Naive B cell (primary cell): Measurements from ENCODE around the gene NAT10. TPM values are rescaled to one million over a fixed set of nuclear protein-coding genes. Genes with fewer than 3 reads are reported as not detected.

Experiments
- ATAC-seq, 2 donors: fragments of 150-1000 bp; cut with Tn5 transposase; 2 replicates each; pipeline ENCODE4 v1.10.0; 2021; ENCODE audit warnings: low read depth in 2 of 2, mild to moderate bottlenecking in 2 of 2, moderate library complexity in 2 of 2
- DNase-seq: peaks from one replicate; pipeline ENCODE4 v3.0.0; 2022
- H3K27ac Mint-ChIP-seq, 6 donors: one replicate each; pipeline ENCODE4 v1.8.0; 2020 to 2022; ENCODE audit warnings: mild to moderate bottlenecking in 6 of 6, mixed read lengths in 6 of 6, moderate library complexity in 5 of 6, inconsistent platforms in 2 of 6
- H3K27me3 Mint-ChIP-seq, 3 donors: one replicate each; pipeline ENCODE4 v1.8.0; 2021 to 2022; ENCODE audit warnings: mixed read lengths in 3 of 3, mild to moderate bottlenecking in 1 of 3
- H3K36me3 Mint-ChIP-seq, 2 donors: one replicate each; pipeline ENCODE4 v1.8.0; 2020 to 2022; ENCODE audit warnings: mixed read lengths in 2 of 2, inconsistent platforms in 1 of 2, mild to moderate bottlenecking in 1 of 2
- H3K4me1 Mint-ChIP-seq, 3 donors: one replicate each; pipeline ENCODE4 v1.8.0; 2020 to 2022; ENCODE audit warnings: mixed read lengths in 3 of 3, inconsistent platforms in 1 of 3, mild to moderate bottlenecking in 1 of 3, moderate library complexity in 1 of 3
- H3K4me3 Mint-ChIP-seq, 8 donors: one replicate each; pipeline ENCODE4 v1.8.0; 2020 to 2022; ENCODE audit warnings: mild to moderate bottlenecking in 8 of 8, mixed read lengths in 8 of 8, moderate library complexity in 8 of 8, inconsistent platforms in 2 of 8
- H3K9me3 Mint-ChIP-seq, 7 donors: one replicate each; pipeline ENCODE4 v1.8.0; 2020 to 2022; ENCODE audit warnings: mixed read lengths in 7 of 7, mild to moderate bottlenecking in 5 of 7, inconsistent platforms in 2 of 7, moderate library complexity in 1 of 7
- polyA plus RNA-seq, 6 donors: library from polyadenylated mRNA; unstranded; fragments of 300-500 nt; fragmentation: Illumina TruSeq; gene quantifications; one replicate each; pipeline ENCODE4 v1.2.3, GENCODE V29; 2021; ENCODE audit warnings: low read depth in 6 of 6

The NAT10 gene
- polyA plus RNA-seq, 6 donors from 2014 or later: 12.1 to 43.8 (median 33.8) TPM

DNA sequence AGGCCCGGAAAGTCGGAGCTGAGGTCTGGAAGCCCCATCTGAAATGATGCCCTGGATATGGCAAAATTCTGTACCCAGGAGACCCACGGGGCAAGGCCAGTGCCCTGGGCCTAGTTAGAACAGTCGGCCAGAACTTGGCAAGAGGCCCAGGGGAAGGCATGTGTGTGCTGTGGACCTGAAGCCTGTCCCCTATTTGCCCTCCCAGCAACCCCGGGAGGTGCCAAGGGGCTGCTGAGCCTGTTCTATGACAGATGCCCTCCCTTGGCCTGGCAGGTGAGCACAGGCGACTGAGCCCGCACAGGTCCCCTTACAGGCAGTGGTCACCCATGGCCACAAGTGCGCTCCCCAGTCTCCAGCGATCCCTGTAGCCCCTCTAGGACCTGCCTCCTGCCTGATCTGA is 51.7 kb downstream of the NAT10 start:
- DNase-seq (no peak), ATAC-seq (no peak)
- Mint-ChIP-seq H3K4me3 (no peak overlapping the region), H3K9me3 (no peaks in the 10 kb centered on the region), H3K27me3 (no peaks in the 10 kb centered on the region), H3K36me3 (no peaks in the 10 kb centered on the region), H3K27ac (no peak overlapping the region), H3K4me1 (peaks cover 26 to 30% (median 26%) of the 10 kb centered on the region in 3 donors)

DNA sequence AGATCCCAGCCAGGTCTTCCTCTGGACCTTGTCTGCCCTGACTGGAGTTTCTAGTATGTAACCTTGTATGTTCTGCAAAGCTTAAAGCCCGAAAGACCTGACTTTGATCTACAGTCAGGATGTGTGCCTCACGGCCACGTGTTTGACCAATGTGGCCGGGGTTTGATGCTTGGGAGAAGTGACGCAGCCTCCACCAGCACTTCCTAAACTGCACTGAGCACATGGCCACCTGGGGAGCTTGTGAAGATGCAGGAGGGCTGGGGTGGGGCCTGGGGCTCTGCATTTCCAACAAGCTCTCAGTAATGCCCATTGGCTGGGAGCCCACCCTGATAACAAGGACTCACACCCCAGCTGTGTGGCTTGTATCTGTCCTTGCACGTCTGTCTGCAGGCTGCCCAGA is 53.2 kb downstream of the NAT10 start:
- peaks cover 14 to 16% (median 15%) of the 10 kb centered on the region in 3 donors for H3K4me1 Mint-ChIP-seq
- no peak overlapping the region for H3K4me3 Mint-ChIP-seq

DNA sequence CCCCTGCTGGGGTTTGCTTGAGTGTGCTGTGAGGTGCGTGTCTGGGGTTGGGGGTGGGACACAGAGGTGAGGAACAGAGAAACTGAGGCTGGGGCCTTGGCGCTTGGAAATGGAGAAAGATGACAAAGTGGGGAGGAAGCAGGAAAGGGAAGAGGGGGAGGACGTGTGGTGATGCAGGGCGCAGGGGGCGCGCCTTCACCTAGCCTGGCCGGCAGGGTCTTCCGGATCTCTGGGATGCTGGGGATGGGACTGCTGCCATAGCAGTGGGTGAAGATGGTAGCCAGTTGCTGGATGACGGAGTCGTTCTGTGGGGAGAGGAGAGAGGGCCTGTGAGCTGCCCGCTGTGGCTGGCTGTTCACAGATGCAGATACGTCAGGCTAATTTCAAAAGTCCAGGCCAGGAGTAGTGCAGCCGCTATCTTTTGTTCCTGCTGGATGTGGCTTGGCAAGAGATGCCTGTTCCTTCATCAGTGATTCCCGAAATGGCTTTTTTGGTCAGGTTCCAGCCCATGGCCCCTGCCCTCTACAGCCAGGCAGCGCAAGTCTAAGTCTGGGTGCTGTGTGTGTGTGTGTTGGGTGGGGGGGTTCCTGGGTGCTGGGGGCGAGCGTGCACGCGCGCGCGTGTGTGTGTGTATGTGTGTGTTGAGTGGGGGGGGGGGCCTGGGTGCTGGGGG is 54.8 kb downstream of the NAT10 start:
- H3K36me3 Mint-ChIP-seq: no peaks in the 10 kb centered on the region
- no peak for DNase-seq
- H3K27me3 Mint-ChIP-seq: no peaks in the 10 kb centered on the region
- no peaks in the 10 kb centered on the region for H3K9me3 Mint-ChIP-seq
- peaks cover 0 to 8% (median 2%) of the 10 kb centered on the region in 3 donors for H3K4me1 Mint-ChIP-seq
- peak overlapping the region in 3 of 6 donors; percentile 7 to 57 (median 26) for H3K27ac Mint-ChIP-seq
- ATAC-seq: no peak
- peak overlapping the region in 1 of 8 donors; percentile 35 for H3K4me3 Mint-ChIP-seq

More for the DNA sequence above, 53.2 kb downstream of the NAT10 start:
- ATAC-seq: no peak
- no peak for DNase-seq
- peak overlapping the region in 2 of 6 donors; percentile 24 to 28 for H3K27ac Mint-ChIP-seq
- no peaks in the 10 kb centered on the region for H3K27me3 Mint-ChIP-seq
- no peaks in the 10 kb centered on the region for H3K9me3 Mint-ChIP-seq
- H3K36me3 Mint-ChIP-seq: no peaks in the 10 kb centered on the region

DNA sequence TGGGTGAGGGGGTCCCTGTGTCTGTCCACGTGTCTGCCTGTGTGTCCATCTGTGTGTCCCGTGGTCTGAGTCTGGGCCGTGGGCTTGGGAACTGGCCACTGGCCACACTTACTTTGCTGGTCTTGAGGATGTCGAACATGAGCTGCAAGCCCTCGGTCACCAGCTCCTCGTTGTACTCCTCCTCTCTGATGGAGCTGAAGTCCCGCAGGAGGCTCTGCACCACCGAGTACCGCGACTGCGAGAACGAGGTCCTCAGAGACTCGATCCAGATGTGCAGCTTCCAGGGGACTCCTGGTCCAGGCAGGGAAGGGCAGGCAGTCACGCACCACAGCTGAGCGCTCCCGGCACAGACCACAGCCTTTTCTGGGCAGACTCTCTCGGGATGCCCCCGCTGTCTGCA is 55.4 kb downstream of the NAT10 start:
- Mint-ChIP-seq H3K9me3 (no peaks in the 10 kb centered on the region), H3K4me3 (no peak overlapping the region), H3K4me1 (peaks cover 0 to 8% (median 2%) of the 10 kb centered on the region in 3 donors), H3K27ac (no peak overlapping the region), H3K36me3 (no peaks in the 10 kb centered on the region), H3K27me3 (no peaks in the 10 kb centered on the region)
- no peak for ATAC-seq
- DNase-seq: no peak

DNA sequence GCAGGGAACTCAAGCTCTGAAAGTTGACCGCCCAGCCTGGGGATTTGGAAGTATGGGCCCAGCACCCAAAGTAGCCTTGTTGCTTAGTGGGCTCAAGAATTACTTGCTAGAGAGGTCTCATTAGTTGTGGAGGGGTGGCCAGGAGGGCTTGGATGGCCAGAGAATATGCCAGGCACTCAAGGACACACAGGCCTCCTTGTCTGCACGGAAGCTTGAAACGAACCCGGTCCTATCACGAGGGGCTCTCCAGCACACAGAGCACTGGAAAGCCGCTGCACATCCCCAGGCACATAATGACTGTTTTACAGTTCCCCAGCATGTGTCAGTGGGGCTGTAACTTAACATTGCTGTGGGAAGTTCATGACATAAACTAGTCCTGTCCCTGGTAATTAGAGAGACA is 55.9 kb downstream of the NAT10 start:
- no peak for ATAC-seq
- Mint-ChIP-seq H3K4me1 (peaks cover 0 to 8% (median 2%) of the 10 kb centered on the region in 3 donors), H3K9me3 (no peaks in the 10 kb centered on the region), H3K27me3 (no peaks in the 10 kb centered on the region), H3K4me3 (no peak overlapping the region), H3K27ac (no peak overlapping the region), H3K36me3 (no peaks in the 10 kb centered on the region)
- DNase-seq: no peak

DNA sequence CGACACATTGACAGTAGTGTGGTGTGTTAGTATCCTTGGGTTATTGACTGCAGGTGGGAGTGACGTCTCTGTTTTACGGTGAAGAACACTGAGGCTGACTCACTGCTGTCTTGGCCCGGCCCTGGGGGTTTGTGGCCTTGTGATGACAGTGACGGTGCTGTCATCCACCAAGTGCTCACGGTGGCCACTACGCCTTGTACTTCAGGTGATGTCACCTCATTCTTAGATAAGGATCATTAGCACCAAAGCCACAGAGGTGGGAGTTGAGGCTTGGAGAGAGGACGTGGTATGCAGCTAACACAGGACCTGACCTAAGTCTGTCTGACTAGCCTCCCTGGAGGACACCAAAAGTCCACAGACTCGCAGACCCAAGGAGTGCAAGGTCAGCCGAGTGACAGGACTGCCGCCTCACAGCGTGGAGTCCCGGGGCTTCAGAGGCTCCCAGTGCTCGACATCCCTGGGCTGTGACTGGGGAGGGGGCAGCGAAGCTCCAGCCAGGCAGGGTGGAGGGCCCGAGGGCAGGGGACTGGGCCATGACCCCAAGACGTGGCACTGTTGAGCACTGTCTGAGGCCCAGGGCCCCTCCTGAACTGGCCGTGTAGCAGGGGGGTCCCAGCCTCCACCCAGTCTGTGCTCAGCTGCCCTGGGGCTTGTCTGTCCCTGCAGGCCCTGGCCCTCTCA is 56.5 kb downstream of the NAT10 start:
- Mint-ChIP-seq H3K4me1 (peaks cover 0 to 8% (median 2%) of the 10 kb centered on the region in 3 donors), H3K9me3 (no peaks in the 10 kb centered on the region), H3K36me3 (no peaks in the 10 kb centered on the region), H3K4me3 (no peak overlapping the region), H3K27ac (no peak overlapping the region), H3K27me3 (no peaks in the 10 kb centered on the region)
- no peak for ATAC-seq
- DNase-seq: no peak

DNA sequence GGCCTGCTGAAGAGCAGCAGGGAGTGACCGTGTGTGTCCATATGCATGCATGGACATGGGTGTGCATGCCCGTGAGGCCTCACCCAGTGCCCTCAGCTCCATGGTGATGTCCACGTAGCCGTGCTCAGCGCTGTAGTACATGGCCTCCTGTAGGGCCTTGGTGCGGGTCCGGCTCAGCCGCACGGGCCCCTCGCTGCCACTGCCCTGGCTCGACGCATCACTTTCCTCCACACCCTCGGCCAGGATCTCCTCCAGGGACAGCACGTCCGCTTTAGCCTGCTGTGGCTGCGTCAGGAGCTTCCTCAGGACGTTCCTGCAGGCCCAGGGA is 57.0 kb downstream of the NAT10 start:
- no peaks in the 10 kb centered on the region for H3K27me3 Mint-ChIP-seq
- H3K4me1 Mint-ChIP-seq: peaks cover 0 to 8% (median 2%) of the 10 kb centered on the region in 3 donors
- no peak overlapping the region for H3K4me3 Mint-ChIP-seq
- H3K36me3 Mint-ChIP-seq: no peaks in the 10 kb centered on the region
- no peaks in the 10 kb centered on the region for H3K9me3 Mint-ChIP-seq
- no peak overlapping the region for H3K27ac Mint-ChIP-seq
- DNase-seq (no peak), ATAC-seq (no peak)

DNA sequence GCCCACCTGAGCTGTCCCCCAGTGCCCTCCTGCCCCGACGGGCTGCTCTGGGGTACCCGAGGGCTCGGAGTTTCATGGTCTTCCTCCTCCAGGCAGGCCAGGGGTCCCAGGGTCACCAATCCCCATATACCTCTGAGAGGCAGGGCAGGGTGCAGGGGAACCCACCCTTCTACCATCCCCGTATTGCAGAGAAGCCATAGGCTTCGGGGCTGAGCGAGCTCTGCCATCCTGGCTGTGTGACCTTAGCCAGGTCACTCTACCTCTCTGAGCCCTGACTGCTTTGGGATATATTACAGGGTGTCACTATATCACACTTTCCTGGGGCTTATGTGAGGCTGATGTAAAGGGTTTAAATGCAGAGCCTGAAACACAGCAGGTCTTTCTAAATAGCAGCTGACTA is 57.4 kb downstream of the NAT10 start:
- H3K4me3 Mint-ChIP-seq: no peak overlapping the region
- H3K27me3 Mint-ChIP-seq: no peaks in the 10 kb centered on the region
- DNase-seq: no peak
- H3K27ac Mint-ChIP-seq: no peak overlapping the region
- no peaks in the 10 kb centered on the region for H3K9me3 Mint-ChIP-seq
- H3K4me1 Mint-ChIP-seq: peaks cover 0 to 8% (median 2%) of the 10 kb centered on the region in 3 donors
- no peaks in the 10 kb centered on the region for H3K36me3 Mint-ChIP-seq
- ATAC-seq: no peak

DNA sequence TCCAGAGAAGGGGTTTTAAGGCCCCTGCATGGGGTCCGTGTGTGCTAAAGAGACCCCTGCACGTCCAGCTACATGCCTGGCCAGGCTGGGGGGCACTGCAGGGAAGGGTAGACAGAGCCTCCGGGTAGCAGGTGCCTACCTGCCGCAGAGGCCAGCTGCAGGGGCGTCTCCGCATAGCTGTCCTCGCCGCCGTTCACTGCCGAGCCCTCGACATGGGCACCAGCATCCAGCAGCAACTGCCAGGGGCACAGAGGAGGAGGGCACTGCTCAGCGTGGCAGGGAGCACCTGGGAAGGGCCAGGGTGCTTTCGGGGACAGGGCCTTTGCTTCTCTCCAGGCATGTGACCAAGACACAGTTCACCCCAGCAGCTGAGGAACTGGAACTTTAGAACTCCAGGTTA is 59.7 kb downstream of the NAT10 start:
- H3K27me3 Mint-ChIP-seq: peaks cover 0 to 14% (median 4%) of the 10 kb centered on the region in 3 donors
- no peak overlapping the region for H3K4me3 Mint-ChIP-seq
- H3K36me3 Mint-ChIP-seq: no peaks in the 10 kb centered on the region
- ATAC-seq (no peak), DNase-seq (no peak)
- H3K9me3 Mint-ChIP-seq: no peaks in the 10 kb centered on the region
- H3K27ac Mint-ChIP-seq: no peak overlapping the region
- peaks cover 0 to 1% (median under 1%) of the 10 kb centered on the region in 3 donors for H3K4me1 Mint-ChIP-seq

DNA sequence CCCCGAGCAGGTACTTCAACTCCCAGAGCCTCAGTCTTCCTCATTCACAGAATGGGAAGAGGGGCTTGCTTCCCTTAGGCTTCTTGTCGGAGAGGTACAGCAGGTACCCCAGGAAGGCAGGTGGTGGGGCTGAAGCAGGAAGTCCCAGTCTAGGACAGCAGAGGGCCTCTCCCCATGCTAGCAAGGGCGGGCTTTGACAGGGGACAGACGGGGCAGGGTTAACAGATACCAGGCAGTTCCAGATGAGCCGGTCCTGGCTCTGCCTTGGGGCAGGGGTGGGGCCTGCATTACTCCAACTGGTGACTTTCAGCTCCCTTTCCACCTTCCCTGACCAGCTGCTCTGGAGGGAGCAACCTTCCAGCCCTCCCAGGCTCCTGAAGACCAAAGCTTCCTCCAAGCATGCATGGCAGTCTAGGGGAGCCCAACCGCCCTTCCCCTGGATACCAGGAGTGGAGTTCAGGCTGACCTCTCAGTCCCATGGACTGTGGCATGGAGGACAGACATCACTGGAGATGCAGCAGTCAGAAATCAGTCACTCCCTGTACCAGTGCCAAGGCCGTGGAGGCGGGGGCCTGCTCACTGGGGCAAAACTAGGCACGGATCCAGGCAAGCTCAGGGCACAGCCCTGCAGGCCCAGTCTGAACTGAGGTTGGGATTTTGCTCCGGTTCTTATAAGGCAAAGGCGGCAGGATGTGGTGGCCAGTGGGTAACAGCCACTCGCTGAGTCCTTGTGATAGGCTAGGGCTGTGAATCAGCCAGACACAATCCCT is 60.5 kb downstream of the NAT10 start:
- Mint-ChIP-seq H3K4me1 (no peaks in the 10 kb centered on the region), H3K27me3 (peaks cover 0 to 15% (median 4%) of the 10 kb centered on the region in 3 donors), H3K27ac (no peak overlapping the region), H3K9me3 (no peaks in the 10 kb centered on the region), H3K36me3 (no peaks in the 10 kb centered on the region), H3K4me3 (no peak overlapping the region)
- no peak for ATAC-seq
- no peak for DNase-seq

DNA sequence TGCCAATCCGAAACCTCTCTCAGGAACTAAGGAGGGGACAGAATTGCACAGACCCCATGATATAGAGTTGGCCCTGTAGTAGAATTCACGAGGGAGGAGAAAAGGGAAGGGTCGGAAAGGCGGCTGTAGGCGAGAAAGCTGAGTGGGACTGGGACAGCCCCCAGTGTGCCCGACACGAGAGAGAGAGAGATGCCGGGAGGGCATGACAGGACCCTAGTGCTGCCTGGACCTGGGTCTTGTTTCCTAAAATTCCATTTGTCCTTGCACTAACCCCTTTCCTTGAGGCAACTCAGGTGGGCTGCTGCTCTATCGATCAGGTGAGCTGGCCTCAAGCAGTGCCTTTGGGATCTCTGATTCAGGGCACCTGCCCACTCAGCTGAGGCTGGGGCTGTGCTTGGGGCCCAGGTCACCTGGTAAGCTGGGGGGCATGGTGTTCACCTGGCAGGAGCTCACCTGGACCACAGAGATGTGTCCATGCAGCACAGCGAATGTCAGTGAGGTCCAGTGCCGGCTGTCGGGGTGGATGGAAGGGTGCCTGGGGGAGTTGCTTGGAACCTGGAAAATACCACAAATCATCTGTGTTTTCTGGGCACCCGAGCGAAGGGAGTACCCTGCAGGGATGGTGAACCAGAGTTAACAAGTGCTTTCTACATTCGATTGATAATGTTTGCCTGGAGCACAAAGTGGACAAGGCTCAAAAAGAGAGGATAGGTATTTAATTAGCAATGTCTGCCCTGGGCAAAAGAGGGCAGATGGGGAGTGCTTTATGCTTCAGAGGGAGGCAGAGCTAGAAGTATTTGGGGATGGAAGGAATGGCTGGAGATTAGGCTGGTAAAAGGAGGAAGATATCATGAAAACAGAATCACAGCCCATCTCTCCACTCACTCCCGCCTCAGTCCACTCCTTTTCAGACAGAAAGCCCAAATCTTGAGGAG is 61.6 kb downstream of the NAT10 start:
- Mint-ChIP-seq H3K4me1 (no peaks in the 10 kb centered on the region), H3K4me3 (no peak overlapping the region), H3K27ac (peak overlapping the region in 1 of 6 donors; percentile 47), H3K27me3 (peaks cover 0 to 21% (median 4%) of the 10 kb centered on the region in 3 donors), H3K9me3 (no peaks in the 10 kb centered on the region), H3K36me3 (no peaks in the 10 kb centered on the region)
- DNase-seq: no peak
- ATAC-seq: no peak

DNA sequence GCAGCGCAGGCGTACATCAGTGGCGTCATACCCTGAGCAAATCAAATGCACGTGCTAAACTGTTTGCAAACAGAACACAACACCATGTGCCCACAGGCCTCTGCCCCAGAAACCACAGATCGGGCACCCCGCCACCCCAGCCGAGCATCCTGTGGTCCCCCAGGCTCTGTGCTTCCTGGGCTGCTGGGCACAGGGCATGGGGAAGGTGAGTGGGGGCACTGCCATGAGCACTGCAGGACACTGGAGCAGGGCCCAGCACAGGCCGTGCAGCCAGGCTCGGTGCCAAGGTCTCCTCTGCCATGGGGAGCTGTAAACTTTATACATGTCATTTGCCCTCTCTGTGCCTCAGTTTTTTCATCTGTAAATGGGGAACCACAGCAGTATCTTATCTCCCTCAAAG is 62.5 kb downstream of the NAT10 start:
- H3K4me3 Mint-ChIP-seq: no peak overlapping the region
- ATAC-seq (no peak), DNase-seq (no peak)
- H3K36me3 Mint-ChIP-seq: no peaks in the 10 kb centered on the region
- H3K4me1 Mint-ChIP-seq: no peaks in the 10 kb centered on the region
- H3K27ac Mint-ChIP-seq: no peak overlapping the region
- peaks cover 0 to 28% (median 4%) of the 10 kb centered on the region in 3 donors for H3K27me3 Mint-ChIP-seq
- H3K9me3 Mint-ChIP-seq: no peaks in the 10 kb centered on the region
